ENCODE data around the gene RASGRF1. TPM values are rescaled to one million over a fixed set of nuclear protein-coding genes. Genes with fewer than 3 reads are reported as not detected.

RASGRF1 gene
- 82.6 TPM for total RNA-seq
- long read RNA-seq, transcript RASGRF1-209 (1 exons, 1,521 nt), result major isoform, 5 of 78 reads
- long read RNA-seq, partial matches to known transcripts, result 12 of 78 reads
- long read RNA-seq, other reads (novel, unspliced or antisense), result 59 of 78 reads

- no peak for TF ChIP-seq CTCF (IDR thresholded peaks at IDR 0.05)
- Histone ChIP-seq H3K9me3 (no peaks in the 10 kb centered on the region), H3K4me3 (peak within 1 kb of the TSS; percentile 37), H3K36me3 (no peaks in the 10 kb centered on the region), H3K27me3 (ENCODE audit: low read depth) (peaks cover 72% of the 10 kb centered on the region), H3K4me1 (peaks cover 15% of the 10 kb centered on the region), H3K27ac (no peak within 1 kb of the TSS)
- ATAC-seq, result peak in 1 of 2 donors; percentile 38
- DNase-seq, result no peak
- intact Hi-C loops (cut with DNase I), result no loop called here
Observed at GRCh38 chr15:79090487-79091203, at the start of gene RASGRF1. Gene RASGRF1, minus strand, starts transcription at chr15:79090780. Its CDS starts 282 bp downstream, at chr15:79090498.

GRCh38 chr15:79136434-79137046 is 46.0 kb upstream of the RASGRF1 start:
- intact Hi-C loops (cut with DNase I), result no loop called here
- Histone ChIP-seq H3K4me3 (no peak overlapping the region), H3K36me3 (no peaks in the 10 kb centered on the region), H3K27me3 (ENCODE audit: low read depth) (peaks cover 8% of the 10 kb centered on the region), H3K27ac (no peak overlapping the region), H3K9me3 (no peaks in the 10 kb centered on the region), H3K4me1 (no peaks in the 10 kb centered on the region)
- DNase-seq, result no peak
- ATAC-seq, result no peak
- TF ChIP-seq CTCF (IDR thresholded peaks at IDR 0.05), result no peak

GRCh38 chr15:79133309-79133708 is 42.7 kb upstream of the RASGRF1 start:
- no peak for ATAC-seq
- H3K4me3 ChIP-seq, result no peak overlapping the region
- no peaks in the 10 kb centered on the region for H3K36me3 ChIP-seq
- peaks cover 8% of the 10 kb centered on the region for H3K27me3 ChIP-seq (ENCODE audit: low read depth)
- peaks cover 5% of the 10 kb centered on the region for H3K9me3 ChIP-seq
- H3K27ac ChIP-seq, result no peak overlapping the region
- intact Hi-C loops (cut with DNase I), result no loop called here
- no peak for TF ChIP-seq CTCF (IDR thresholded peaks at IDR 0.05)
- no peaks in the 10 kb centered on the region for H3K4me1 ChIP-seq
- no peak for DNase-seq

- DNase-seq, result no peak
- Histone ChIP-seq H3K27me3 (ENCODE audit: low read depth) (peaks cover 5% of the 10 kb centered on the region), H3K36me3 (no peaks in the 10 kb centered on the region), H3K9me3 (peaks cover 5% of the 10 kb centered on the region), H3K4me1 (no peaks in the 10 kb centered on the region), H3K4me3 (no peak overlapping the region), H3K27ac (no peak overlapping the region)
- no peak for TF ChIP-seq CTCF (IDR thresholded peaks at IDR 0.05)
- ATAC-seq, result no peak
- intact Hi-C loops (cut with DNase I), result no loop called here
Observed at GRCh38 chr15:79132770-79133169, 42.2 kb upstream of the RASGRF1 start.

GRCh38 chr15:79132361-79132760 is 41.8 kb upstream of the RASGRF1 start:
- Histone ChIP-seq H3K4me3 (no peak overlapping the region), H3K27ac (no peak overlapping the region), H3K27me3 (ENCODE audit: low read depth) (peaks cover under 1% of the 10 kb centered on the region), H3K4me1 (no peaks in the 10 kb centered on the region), H3K9me3 (peaks cover 5% of the 10 kb centered on the region), H3K36me3 (no peaks in the 10 kb centered on the region)
- intact Hi-C loops (cut with DNase I), result no loop called here
- no peak for ATAC-seq
- DNase-seq, result no peak
- no peak for TF ChIP-seq CTCF (IDR thresholded peaks at IDR 0.05)
